ENCODE results near the gene GLT8D2. TPM values are rescaled to one million over a fixed set of nuclear protein-coding genes. Genes with fewer than 3 reads are reported as not detected.

The GLT8D2 gene
- total RNA-seq, 1 experiment from 2014 or later = 3.8 TPM

DNA sequence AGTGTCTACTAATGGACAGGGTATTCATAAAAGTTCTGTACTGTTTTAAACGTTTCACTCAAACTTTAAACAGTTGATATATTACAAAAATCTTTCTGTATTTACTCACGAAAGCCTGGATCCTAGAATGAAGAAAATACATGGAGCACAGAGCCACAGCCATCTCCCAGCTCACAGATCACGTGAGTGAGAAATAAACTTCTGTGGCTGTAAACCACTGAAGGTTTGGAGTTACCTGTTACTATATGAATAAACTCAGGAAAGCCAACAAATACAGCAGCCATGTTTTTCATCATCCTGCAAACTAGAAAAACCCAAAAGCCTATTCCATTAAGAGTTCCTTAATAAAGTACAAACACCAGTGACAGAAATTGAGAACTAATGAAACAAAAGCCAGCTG lies 85.2 kb downstream of the GLT8D2 start:
- no peaks in the 10 kb centered on the region for H3K4me1 ChIP-seq (ENCODE audit: insufficient read depth, low read length)
- H3K27ac ChIP-seq (ENCODE audit: insufficient read length, low read depth, low read length) = no peak overlapping the region
- no peak overlapping the region for H3K18ac ChIP-seq (ENCODE audit: insufficient read length, low read depth, low read length)
- peak overlapping the region; percentile 94 for H3K4me2 ChIP-seq (ENCODE audit: insufficient read depth, insufficient read length, low read length)
- no peaks in the 10 kb centered on the region; the same call in 1 of the 2 replicates for H3K27me3 Mint-ChIP-seq (ENCODE audit: low read depth)
- H3K9me3 ChIP-seq (ENCODE audit: control insufficient read depth, low read depth, low read length) = no peaks in the 10 kb centered on the region
- no peak overlapping the region for H2BK20ac ChIP-seq (ENCODE audit: low read depth, low read length, poor library complexity, severe bottlenecking)
- no peak overlapping the region for H3T11ph ChIP-seq (ENCODE audit: low read length)
- peak overlapping the region; percentile 93 for H3K9ac ChIP-seq (ENCODE audit: extremely low read depth, insufficient read length, low read length)
- TF ChIP-seq, protein P1, sequence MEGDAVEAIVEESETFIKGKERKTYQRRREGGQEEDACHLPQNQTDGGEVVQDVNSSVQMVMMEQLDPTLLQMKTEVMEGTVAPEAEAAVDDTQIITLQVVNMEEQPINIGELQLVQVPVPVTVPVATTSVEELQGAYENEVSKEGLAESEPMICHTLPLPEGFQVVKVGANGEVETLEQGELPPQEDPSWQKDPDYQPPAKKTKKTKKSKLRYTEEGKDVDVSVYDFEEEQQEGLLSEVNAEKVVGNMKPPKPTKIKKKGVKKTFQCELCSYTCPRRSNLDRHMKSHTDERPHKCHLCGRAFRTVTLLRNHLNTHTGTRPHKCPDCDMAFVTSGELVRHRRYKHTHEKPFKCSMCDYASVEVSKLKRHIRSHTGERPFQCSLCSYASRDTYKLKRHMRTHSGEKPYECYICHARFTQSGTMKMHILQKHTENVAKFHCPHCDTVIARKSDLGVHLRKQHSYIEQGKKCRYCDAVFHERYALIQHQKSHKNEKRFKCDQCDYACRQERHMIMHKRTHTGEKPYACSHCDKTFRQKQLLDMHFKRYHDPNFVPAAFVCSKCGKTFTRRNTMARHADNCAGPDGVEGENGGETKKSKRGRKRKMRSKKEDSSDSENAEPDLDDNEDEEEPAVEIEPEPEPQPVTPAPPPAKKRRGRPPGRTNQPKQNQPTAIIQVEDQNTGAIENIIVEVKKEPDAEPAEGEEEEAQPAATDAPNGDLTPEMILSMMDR (conservative IDR thresholded peaks at IDR 0.05) = no peak
- H3K14ac ChIP-seq (ENCODE audit: insufficient read depth, low read length) = peak overlapping the region; percentile 68; the same call in 1 of the 2 replicates
- H3K4ac ChIP-seq (ENCODE audit: low read depth, low read length) = peak overlapping the region; percentile 7; the same call in 1 of the 2 replicates
- H3K27ac Mint-ChIP-seq = peak overlapping the region; percentile 99 to 100 (median 99)
- peak overlapping the region; percentile 97 to 98 for H3K4me3 Mint-ChIP-seq
- H2AFZ ChIP-seq (ENCODE audit: low read length) = no peak overlapping the region
- H3K79me2 ChIP-seq (ENCODE audit: insufficient read depth, low read length) = peaks cover 36% of the 10 kb centered on the region; the same call in 1 of the 2 replicates
- no peak overlapping the region for H3K56ac ChIP-seq (ENCODE audit: insufficient read length, low read depth, low read length)
- H2BK15ac ChIP-seq (ENCODE audit: low read depth, low read length) = no peak overlapping the region
- H4K5ac ChIP-seq (ENCODE audit: insufficient read length, low read depth, low read length) = no peak overlapping the region
- no peak overlapping the region for H4K8ac ChIP-seq (replicated peaks; ENCODE audit: insufficient read length, low read depth, low read length)
- no peaks in the 10 kb centered on the region; a peak in 2 of 5 replicates for H3K9me3 Mint-ChIP-seq
- no peak overlapping the region for H2BK120ac ChIP-seq (ENCODE audit: low read depth, low read length, poor library complexity, severe bottlenecking)
- H3K23me2 ChIP-seq (ENCODE audit: insufficient read length, low read depth, low read length, poor library complexity, severe bottlenecking) = peaks cover 7% of the 10 kb centered on the region
- no peaks in the 10 kb centered on the region for H4K20me1 ChIP-seq (ENCODE audit: control insufficient read depth, insufficient read depth, insufficient read length)
- WGBS (ENCODE audit: extremely low coverage, insufficient read length, low lambda C conversion rate) = no CpG with 5 or more reads among the region's 3 CpGs
- peaks cover 9 to 33% (median 24%) of the 10 kb centered on the region in 3 experiments; a peak in 6 of 7 replicates for H3K36me3 Mint-ChIP-seq (ENCODE audit: insufficient read depth in 1 of 3, low read depth in 3 of 3)
- peaks cover 4% of the 10 kb centered on the region for H3K79me1 ChIP-seq (ENCODE audit: insufficient read depth, low read depth, low read length, poor library complexity, severe bottlenecking)
- H3K23ac ChIP-seq (ENCODE audit: insufficient read length, low read depth, low read length) = no peak overlapping the region
- no peak overlapping the region for H2AK5ac ChIP-seq (ENCODE audit: insufficient read length, low read length)
- no peak overlapping the region for H4K91ac ChIP-seq (ENCODE audit: insufficient read length, low read depth, low read length)
- no peak for DNase-seq
- H3K27me3 ChIP-seq (ENCODE audit: insufficient read depth, low read length) = no peaks in the 10 kb centered on the region
- peaks cover 20 to 33% of the 10 kb centered on the region in 2 experiments for H3K4me1 Mint-ChIP-seq
- H2BK5ac ChIP-seq (ENCODE audit: insufficient read length, low read length) = no peak overlapping the region
- H2BK12ac ChIP-seq (ENCODE audit: insufficient read length, low read depth, low read length) = no peak overlapping the region

All from H9 (cell line).